Neutrophil (primary cell): ENCODE results near the gene ZBTB7B.

Source experiments
- H3K27ac ChIP-seq: fragments of 200-600 bp; sonication (generic); 2 replicates; pipeline ENCODE4 v1.5.1; 2016; ENCODE audit warnings: mild to moderate bottlenecking, moderate library complexity
- H3K27me3 ChIP-seq: fragments of 200-600 bp; sonication (generic); 2 replicates; pipeline ENCODE4 v1.6.0; 2016; ENCODE audit warnings: mild to moderate bottlenecking
- H3K36me3 ChIP-seq: fragments of 200-600 bp; sonication (generic); 2 replicates; pipeline ENCODE4 v1.5.1; 2017
- H3K4me1 ChIP-seq, 2 experiments: fragments of 200-600 bp in 1 of 2; sonication (generic) in 1 of 2; 1 replicate in 1 of 2; 2 replicates in 1 of 2; pipeline versions ENCODE4 v1.5.1 to v1.6.1; 2013 to 2016; ENCODE audit warnings: low read depth in 1 of 2, low read length in 1 of 2, mild to moderate bottlenecking in 1 of 2, moderate library complexity in 1 of 2; ENCODE audit not compliant: control insufficient read depth in 1 of 2, insufficient read depth in 1 of 2
- H3K4me3 ChIP-seq, 2 experiments: fragments of 200-600 bp in 1 of 2; sonication (generic) in 1 of 2; 1 replicate in 1 of 2; 2 replicates in 1 of 2; pipeline ENCODE4 v1.5.1; 2013 to 2016; ENCODE audit warnings: low read depth in 1 of 2, low read length in 1 of 2, mild to moderate bottlenecking in 1 of 2, moderate library complexity in 1 of 2
- H3K9me3 ChIP-seq: fragments of 200-600 bp; sonication (generic); 2 replicates; pipeline ENCODE4 v1.5.1; 2016
- TF ChIP-seq, protein P1 (sequence below): fragments of 200-600 bp; sonication (generic); IDR thresholded peaks from 2 replicates; pipeline ENCODE4 v1.5.1; 2016; ENCODE audit warnings: antibody characterized with exemption

ZBTB7B gene

DNA sequence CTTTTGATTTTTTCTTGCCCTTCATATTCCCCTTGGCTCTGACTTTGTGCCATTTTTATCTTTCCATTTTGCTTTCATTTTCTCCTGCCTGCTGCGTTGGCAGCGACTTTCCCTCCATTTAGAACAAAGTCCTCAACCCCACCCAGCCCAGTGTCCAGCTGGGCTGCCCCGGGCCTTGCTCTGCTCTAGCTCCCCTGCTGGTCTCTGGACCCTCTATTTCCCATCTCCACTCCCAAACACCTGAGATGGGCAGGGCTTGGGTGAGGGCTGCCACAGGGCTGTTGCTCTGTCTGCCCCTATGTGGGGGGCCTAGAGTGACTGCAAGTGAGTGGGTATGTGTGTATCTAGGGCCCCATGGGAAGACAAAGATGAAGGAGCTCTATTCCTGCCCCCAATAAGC, 41.2 kb downstream of the ZBTB7B start:
- Histone ChIP-seq H3K4me3 (no peak overlapping the region), H3K27ac (no peak overlapping the region), H3K27me3 (no peaks in the 10 kb centered on the region), H3K9me3 (no peaks in the 10 kb centered on the region), H3K4me1 (peaks cover 8 to 14% of the 10 kb centered on the region in 2 experiments), H3K36me3 (no peaks in the 10 kb centered on the region)
- TF ChIP-seq, protein P1, sequence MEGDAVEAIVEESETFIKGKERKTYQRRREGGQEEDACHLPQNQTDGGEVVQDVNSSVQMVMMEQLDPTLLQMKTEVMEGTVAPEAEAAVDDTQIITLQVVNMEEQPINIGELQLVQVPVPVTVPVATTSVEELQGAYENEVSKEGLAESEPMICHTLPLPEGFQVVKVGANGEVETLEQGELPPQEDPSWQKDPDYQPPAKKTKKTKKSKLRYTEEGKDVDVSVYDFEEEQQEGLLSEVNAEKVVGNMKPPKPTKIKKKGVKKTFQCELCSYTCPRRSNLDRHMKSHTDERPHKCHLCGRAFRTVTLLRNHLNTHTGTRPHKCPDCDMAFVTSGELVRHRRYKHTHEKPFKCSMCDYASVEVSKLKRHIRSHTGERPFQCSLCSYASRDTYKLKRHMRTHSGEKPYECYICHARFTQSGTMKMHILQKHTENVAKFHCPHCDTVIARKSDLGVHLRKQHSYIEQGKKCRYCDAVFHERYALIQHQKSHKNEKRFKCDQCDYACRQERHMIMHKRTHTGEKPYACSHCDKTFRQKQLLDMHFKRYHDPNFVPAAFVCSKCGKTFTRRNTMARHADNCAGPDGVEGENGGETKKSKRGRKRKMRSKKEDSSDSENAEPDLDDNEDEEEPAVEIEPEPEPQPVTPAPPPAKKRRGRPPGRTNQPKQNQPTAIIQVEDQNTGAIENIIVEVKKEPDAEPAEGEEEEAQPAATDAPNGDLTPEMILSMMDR = no peak

GRCh38 chr1:155044365-155044764, 41.8 kb downstream of the ZBTB7B start:
- Histone ChIP-seq H3K27ac (no peak overlapping the region), H3K9me3 (no peaks in the 10 kb centered on the region), H3K27me3 (no peaks in the 10 kb centered on the region), H3K4me1 (peaks cover 2 to 8% of the 10 kb centered on the region in 2 experiments), H3K4me3 (no peak overlapping the region), H3K36me3 (no peaks in the 10 kb centered on the region)
- TF ChIP-seq, protein P1 = no peak

- H3K27me3 ChIP-seq = no peaks in the 10 kb centered on the region
- TF ChIP-seq, protein P1 = peak; percentile 64
- H3K36me3 ChIP-seq = no peaks in the 10 kb centered on the region
- no peak overlapping the region for H3K27ac ChIP-seq
- H3K9me3 ChIP-seq = no peaks in the 10 kb centered on the region
- H3K4me3 ChIP-seq = no peak overlapping the region
- H3K4me1 ChIP-seq = peaks cover 4 to 8% of the 10 kb centered on the region in 2 experiments
These were observed 42.4 kb downstream of the ZBTB7B start for GRCh38 chr1:155044812-155045657.

DNA sequence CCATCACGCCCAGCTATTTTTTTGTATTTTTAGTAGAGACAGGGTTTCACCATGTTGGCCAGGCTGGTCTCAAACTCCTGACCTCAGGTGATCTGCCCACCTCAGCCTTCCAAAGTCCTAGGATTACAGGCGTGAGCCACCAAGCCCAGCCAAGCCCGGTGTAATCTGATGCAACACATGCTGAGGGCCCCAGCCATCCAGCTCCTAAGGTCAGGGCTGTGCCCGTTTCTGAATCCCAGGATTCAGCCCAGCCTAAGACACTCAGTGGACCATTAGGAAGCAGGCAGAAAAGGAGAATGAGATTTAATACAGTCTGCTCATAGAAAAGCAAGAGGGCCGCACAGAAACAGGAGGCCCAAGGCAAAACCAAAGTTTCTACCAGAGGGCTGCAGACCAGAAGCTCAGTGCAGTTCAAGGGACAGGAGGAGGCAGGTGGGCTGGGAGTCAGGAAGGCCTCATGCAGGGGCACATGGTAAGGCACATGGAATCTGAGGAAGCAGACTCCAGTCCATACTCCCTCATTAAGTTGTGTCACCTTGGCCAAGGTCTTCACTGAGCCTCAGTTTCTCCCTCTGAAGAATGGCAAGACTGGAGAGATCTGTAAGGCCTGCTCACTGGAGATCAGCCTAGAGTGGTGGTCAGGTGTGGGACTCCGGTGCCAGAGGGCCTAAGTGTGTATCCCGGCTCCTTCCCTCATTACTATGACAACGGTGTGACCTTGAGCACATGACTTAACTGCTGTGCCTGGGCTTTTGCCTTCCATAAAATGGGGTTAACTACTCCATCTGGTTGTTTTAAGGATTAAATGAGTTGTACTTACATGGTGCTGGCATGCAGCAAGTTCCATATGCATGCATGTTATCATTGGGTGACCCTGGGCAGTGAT, 46.1 kb downstream of the ZBTB7B start:
- no peak overlapping the region for H3K4me3 ChIP-seq
- peaks cover 35 to 43% of the 10 kb centered on the region in 2 experiments for H3K4me1 ChIP-seq
- H3K36me3 ChIP-seq = no peaks in the 10 kb centered on the region
- no peak overlapping the region for H3K27ac ChIP-seq
- H3K27me3 ChIP-seq = no peaks in the 10 kb centered on the region
- H3K9me3 ChIP-seq = no peaks in the 10 kb centered on the region
- TF ChIP-seq, protein P1 = no peak

DNA sequence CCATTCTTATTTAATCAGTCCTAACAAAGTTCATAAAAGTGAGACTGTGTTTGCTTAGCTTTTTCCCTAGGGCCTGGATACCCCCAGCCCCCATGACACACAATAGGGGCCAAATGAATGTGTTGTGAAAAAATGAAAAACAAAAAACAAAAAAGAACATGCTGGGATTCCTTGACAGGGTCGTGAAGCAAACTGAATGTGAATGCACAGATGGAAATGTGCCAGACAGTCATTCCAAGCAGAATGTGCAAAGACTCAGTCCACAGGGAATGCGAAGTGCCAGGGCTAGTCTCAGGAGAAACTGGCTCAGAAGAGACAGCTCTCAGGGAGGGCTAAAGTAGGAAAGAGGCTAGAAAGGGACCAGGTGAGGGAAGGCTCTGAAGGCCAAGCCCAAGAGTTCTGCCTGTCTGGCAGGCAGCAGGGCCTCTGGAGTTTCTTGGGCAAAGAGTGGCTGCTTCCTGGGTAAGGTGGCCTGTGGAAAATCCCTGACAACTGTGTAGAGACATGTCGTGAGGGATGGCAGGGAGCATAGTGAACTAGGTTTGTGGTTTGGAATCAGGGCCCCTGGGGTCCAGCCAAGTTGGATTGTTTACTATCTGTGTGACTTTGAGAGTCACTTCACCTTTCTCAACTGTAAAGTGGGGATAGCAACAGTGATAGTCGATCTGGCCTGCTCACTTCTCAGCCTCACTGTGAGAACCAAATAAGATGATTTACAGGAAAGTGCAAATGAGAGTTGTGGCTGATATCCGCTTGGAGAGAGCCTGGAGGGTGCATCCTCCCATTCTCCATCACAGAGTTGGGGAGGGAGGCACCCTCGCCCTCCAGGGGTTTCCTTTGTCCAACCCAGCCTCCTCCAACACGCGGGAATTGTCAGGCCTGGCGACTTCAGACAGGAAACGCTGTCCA, 47.3 kb downstream of the ZBTB7B start:
- TF ChIP-seq, protein P1 = no peak
- no peaks in the 10 kb centered on the region for H3K9me3 ChIP-seq
- peak overlapping the region; percentile 88 for H3K27ac ChIP-seq
- H3K27me3 ChIP-seq = no peaks in the 10 kb centered on the region
- peaks cover 38 to 43% of the 10 kb centered on the region in 2 experiments for H3K4me1 ChIP-seq
- peaks cover 7% of the 10 kb centered on the region for H3K36me3 ChIP-seq
- H3K4me3 ChIP-seq = peak overlapping the region; percentile 87 to 92
